Activated T-cell treated with anti-CD3 and anti-CD28 coated beads for 48 hours (primary cell): ENCODE data around the gene RBM19.

Experiments used
- DNase-seq: peaks from one replicate; pipeline ENCODE4 v3.0.0-alpha.2; 2020; ENCODE audit warnings: low read depth

RBM19 gene

DNA sequence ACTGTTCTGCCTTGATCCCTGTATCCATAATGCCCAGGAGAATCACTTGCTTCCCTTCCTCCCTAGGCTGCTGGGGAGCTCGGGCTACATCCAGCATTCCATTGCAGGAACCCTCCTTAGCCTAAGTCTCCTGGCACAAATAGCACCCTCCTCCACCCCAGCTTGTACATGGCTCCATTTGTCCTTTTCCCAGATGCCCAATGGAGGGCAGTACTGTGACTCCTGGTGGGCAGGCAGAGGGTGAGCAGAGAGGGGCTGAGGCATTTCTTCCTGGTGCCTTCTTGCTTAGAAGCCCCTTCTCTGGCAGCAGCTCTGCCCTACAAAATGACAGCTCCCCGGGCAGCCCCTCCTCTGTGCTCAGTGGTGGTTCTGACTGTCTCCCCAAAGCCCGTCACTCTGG lies 86.5 kb downstream of the RBM19 start:
- no peak for DNase-seq

DNA sequence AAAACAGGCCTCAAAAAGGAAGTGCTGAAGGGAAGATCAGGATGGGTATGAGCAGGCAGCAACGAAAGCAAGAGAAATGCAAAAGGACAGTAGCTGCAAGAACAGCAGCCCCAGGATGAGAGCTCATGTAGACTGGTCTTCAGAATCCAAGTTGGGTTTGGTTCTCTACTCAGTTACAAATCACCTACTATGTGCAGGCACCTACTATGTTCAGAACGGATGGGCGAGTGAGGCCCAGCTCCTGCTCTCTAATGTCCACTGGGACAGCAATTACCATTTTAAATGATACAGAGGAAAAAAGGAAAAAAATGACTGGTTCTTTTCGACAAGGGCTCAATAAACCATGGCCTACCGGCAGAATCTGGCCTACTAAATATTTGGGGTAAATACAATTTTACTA lies 88.5 kb downstream of the RBM19 start:
- DNase-seq: no peak

DNA sequence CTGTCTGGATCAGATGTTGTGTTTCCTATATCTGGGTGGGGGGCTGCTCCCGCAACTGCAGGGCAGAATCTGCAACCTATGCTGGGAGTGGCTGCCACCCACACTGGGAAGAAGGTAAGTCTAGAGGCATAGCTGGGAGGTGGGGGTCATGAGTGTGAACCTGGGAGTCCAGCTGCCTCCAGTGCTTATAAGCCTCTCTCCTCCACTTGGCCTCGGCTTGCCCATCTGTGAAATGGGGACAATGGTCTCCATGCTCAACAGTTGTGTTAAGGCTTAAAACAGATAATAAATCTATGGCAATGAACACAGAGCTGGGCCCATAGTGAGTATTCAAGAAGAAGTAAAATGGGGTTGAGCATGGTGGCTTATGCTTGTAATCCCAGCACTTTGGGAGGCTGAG lies 90.0 kb downstream of the RBM19 start:
- no peak for DNase-seq

DNA sequence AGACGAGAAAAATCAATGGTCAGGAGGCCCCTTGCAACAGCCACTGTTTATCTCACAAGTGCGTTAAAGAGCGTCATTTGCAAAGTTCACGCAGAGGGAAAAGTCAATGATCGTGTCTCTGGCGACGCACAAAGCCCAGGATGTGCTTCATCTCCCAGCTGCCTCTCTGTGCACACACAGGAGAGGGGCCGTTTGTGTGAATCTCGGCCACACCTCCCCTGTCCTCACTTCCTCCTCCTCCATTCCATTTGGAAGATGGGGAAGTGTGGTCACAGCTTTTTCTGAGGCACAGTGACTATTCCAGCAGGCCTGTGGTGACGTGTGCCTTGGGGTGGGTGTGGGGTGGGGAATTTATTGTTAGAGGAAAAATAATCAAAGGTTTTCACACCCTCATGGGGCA lies 90.4 kb downstream of the RBM19 start:
- DNase-seq: no peak

DNA sequence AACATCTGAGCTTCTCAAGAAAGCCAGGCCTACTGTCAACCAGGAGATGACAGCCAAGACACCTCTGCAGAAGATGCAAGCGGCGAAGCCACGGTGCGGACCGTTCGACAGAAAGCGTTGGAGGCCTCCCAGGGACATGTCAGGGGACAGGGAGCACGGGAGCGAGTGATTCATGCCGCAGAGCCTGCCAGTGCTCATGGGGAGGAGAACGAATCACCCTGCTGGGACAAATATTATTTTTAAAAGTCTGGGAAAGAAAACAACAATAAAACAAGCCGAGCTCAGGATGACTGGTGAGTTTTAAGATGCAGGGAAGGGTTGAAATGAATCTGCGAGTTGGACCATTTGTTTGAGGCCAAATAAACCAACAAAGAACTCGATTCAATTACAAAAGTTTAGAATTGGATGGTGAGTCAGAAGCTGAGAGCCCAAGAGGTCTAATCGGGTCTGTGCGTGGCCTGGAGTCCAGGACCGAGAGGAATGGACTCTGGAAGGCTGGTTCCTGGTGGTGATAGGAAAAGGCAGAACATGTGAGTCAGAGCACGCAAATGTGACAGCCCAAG lies 91.0 kb downstream of the RBM19 start:
- DNase-seq: no peak

DNA sequence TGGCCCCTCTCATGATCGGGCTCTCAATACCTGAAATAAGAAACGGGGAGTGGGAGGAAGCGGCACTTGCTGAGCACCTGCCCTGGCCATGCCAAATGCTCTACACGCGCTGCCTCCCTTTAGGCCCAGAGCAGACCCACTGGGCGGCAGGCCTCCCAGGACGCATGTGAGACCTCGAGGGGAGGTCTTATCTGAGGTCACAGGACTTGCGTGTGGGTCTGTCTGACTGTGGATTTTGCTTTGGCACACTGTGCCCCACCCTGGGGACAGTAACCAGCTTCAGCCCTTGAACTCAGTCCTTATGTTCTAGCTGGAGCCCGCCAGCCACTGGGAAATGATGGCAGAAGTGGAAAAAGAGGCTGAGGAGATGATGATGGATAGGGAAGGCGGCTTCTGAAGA lies 91.8 kb downstream of the RBM19 start:
- DNase-seq: no peak

DNA sequence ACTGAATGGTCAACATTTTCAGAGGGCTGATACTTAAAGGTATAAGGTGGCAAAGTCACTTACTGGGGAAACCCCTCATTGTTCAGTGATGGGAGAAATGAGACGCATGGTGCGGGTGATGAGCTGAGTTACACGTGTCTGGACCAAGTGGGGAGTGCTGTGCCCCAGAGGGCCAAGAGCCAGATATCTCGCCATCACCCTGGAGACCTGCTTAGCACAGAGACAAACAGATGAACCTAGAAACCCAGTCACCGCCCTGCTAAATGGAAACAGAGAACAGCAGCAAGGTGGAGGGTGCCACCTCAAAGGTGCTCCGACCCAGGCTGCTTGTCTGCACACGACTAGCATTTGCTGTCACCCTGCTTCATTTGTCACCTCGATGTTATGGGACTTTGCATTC lies 92.4 kb downstream of the RBM19 start:
- no peak for DNase-seq

DNA sequence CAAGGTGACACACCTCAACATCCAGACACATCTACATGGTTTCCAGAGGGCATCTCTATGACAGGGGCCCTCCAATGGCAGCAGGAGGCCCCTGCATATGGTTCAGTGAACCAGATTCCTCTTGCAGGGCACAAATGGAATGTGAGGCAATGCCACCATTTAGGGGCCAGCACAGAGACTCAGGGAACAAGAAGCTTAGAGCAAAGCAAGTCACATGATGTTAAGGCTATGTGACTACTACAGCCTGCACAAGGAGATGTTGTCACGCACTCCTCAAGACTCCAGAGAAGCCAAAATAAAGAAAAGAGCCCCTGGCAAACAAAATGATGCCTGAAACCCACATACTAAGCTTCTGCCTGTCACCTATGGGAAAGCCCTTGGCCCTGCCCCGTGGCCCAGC lies 95.2 kb downstream of the RBM19 start:
- no peak for DNase-seq

DNA sequence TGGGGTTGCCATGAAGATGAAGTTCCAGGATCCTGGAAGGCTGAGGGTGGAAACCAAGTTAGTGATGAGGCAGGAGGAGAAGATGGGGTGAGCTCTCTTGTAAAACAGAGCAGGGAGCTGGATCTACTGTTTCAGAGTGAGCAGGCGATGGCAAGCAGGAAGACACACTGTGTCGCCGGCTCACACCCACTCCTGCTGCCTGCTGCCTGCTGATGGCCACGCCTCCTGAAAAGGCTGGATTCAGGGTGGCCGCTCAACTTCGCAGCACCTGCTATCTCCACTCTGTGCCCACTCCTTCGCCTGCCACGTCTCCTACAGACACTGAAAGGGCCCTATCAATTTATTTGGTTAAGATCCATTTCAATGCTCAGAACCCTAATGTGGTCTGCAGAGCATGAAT lies 96.1 kb downstream of the RBM19 start:
- no peak for DNase-seq

DNA sequence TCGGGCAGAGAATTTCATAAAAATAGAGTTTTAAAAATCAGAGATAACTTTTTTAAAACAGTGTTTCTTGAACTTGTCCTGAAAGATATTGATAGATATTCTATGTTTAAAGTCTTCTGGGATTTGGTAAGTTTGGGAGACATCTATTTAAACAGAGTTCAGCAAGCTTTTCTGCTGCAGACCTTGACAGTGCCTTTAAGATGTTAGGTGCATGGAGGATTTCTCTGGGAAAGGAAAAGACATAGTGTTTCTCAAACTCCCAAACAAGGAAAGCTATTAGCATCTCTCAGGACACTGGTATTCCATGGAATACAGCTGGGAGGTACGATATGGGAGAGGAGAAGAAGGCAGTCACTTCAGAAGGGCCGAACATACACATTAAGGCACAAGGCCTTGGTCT lies 97.8 kb downstream of the RBM19 start:
- no peak for DNase-seq

DNA sequence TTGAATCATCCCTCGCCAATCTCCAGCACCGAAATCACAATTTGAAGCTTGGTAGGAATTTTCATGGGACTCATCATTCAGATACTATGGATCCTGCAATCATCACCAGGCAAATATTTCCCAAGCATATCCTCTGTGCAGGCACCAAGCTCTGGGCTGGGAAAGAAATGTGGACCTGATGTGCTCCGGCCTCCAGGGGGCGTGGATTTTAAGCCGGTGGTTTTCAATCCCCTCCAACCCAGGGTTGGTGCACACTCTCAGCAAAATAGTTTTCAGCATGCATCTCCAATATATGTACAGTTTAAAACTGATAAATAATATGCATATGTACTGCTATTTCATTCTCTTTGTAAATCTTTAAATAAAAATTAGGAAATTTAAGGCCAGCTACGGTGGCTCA lies 98.9 kb downstream of the RBM19 start:
- no peak for DNase-seq

DNA sequence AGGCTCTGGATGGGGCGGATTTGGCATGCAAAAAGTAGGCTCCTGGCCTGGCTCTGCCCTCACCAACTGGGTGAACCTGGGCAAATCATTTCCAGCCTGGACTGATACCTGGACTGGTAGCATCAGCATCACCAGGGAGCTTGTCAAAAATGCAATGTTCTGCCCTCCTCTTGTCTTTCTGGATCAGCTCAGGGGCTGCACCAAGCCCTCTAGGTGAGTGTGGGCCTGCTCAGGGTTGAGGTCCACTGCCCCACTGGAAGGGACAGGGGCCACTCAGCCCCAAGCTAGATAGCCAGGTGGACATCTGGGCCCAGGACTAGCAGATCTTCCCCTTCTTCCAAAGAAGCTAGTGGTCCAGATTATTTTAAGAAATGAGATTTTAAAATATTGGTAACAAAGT lies 99.6 kb downstream of the RBM19 start:
- DNase-seq: no peak

DNA sequence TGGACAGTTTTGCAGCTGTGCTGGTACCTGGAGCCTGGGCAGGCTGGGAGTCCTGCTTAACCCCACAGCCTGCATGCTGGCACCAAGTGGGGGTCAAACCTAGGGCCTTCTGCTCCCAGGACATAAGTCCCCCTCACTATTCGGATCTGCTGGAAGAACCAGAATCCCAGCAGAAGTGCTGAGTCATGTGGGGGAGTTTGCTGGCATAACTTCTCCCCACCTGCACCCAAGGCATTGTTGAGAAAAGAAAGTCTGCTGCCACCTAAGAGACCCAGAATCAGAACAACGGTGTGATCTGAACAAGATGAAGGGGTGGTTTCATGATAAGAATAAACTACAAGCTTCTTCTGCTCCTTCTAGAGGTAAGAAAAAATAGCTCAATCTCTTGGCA lies 102.7 kb downstream of the RBM19 start:
- no peak for DNase-seq

DNA sequence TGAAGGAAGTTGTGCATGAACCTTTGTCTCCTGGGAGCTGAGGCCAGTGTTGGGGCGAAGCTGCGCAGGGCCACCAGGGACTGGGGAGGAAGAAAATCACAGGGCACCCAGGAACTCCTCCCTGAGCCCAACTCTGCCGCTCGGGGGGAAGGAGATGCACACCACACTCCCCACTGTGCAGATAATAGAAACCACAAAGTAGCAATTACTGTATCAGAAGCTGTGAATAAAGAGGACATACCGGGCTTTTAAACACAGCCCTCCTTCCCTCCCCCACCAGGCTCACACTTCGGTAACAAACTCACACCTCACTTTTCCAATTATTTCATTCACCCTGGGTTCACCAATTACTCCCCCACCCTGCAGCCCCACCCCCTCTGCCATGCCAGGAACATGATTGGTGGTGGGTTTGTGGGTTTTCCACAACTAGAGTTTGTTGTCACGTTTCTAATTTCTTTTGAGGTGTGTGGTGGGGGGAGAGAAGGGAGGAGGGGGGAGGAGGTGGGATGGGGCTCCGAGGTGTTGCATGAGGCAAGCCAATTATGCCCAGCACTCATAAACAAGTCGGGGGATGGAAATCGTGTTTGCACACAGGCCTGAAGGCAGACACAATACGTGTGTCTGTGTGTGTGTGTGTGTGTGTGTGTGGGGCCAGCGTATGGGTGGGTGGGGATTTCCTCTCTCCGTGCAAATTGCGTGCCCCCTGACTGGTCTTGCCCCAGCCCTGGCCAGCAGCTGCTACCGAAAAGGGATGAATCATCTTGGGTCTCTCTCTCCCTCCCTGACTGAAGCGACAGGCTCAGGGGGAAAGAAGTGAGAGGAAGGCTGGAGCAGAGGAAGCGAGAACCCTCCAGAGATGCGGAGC lies 103.3 kb downstream of the RBM19 start:
- DNase-seq: peak; percentile 12

DNA sequence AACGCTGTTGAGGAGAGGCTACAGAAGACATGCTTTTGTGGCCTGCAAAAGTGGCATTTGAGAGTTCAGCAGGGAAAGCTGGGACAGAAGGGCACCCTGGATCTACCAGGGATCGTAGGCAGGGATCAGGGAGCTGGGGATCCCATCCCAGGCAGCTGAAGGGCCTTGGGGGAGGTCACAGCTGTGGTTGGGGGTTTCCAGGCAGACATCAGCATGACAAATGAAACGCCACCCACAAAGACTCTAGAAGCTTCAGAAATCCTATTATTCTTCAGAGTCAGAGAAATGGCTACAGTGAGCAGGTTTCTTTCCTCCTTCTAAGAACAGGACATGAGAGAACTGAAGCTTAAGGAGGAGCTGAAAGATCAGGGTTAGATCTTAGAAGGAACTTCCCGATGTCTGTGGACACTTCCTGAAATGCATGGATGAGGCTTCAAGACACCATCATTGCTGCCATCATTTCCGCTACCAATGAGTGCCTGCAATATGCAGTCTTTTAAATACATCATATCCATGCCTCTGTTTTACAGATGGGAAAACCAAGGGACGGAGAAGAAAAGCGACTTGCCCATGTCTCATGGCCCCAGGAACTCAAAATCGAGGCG lies 104.3 kb downstream of the RBM19 start:
- no peak for DNase-seq

DNA sequence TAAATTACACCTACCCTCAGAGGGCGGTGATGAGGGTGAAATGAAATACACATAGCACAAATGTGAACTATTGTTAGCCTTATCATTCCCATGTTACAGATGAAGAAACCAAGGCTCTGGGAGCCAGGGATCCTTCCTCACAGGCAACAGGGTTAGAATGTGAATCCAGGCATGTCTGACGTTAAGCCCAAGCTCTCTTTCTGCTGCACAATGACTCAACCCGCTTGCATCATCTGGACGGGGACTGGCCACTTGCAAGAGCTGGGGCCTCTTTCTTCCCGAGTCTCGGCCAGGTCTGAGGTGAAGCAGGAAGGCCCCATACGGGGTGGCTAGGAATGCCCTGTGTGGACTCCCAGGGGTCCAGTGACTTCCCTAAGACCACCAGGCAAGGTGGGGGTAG lies 105.2 kb downstream of the RBM19 start:
- DNase-seq: no peak

DNA sequence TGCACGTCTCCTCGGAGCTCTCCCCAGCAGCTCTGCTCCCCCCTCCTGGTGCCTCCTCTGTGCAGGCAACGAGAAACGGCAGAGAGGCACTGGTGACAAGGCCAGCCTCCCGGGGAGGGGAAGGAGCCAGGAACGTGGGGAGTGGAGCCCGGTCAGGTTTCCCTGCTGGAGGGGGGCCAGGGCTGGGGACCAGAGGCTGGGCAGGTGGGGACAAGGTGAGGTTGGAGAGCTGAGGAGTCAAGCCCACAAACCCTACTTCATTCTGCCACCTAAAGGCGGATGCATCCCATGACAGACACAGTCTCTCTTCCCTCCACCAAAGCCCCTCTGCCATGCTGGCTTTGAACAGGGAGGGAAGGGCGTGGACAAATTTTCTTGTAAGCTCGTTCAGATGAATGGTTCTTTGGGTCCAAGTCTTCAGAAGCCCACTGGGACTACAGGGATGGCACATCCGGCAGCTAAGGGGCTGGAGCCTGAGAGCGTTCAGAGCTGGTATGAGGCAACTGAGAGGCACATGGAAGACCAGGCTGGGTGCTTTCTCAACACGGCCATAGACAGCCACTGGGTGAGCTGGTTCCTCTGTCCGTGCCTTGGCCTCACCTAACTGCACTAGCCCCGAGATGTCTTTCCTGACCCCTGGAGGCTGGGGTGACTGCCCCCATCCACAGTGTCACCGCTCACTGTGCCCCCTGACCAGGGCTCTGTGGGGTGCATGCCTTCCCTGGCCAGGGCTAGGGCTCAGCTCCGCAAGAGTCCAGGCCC lies 105.9 kb downstream of the RBM19 start:
- DNase-seq: no peak

DNA sequence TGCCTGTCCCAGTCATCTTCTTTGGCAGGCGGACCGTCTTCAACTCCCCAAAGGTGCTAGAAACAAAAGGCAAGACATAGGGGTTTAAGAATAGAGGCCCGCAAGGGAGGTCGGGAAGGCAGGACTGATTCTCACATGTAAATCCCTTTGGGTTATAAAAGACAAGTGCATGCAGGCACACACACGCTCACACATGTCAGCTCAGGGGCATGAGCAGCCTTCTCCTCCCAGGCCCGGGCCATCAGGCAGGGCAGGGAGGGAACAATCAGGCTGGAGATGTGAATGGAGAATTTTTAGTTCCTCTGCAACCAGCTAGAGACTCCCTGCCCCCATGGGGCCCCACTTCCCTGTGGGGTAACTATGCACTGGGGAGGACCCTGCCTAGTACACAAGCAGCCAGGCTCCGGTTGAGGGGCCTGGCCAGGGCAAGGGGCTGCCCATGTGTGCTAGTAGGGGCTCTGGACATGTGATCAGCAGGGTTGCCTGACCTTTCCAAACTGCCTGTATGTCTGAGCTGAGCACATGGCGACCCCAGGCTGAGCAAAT lies 107.2 kb downstream of the RBM19 start:
- no peak for DNase-seq

DNA sequence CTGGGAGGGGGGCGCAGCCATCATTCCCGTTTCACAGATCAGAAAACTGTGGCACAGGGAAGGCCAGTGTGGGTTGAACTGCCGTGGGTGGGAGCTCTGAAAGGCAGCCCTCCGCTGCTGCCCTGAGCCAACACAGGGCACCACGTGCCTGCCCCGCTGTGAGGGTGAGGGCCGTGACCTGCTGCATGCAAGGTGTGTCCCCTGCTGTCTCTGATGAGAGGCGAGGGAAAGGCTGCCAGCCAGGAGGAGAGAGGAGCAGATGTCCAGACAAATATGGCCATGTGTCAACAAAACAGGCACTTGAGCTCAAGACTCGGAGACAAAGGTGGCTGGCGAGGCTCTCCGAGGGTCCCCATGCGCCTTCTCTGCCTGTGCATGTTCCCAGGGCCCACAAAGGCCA lies 108.8 kb downstream of the RBM19 start:
- no peak for DNase-seq

DNA sequence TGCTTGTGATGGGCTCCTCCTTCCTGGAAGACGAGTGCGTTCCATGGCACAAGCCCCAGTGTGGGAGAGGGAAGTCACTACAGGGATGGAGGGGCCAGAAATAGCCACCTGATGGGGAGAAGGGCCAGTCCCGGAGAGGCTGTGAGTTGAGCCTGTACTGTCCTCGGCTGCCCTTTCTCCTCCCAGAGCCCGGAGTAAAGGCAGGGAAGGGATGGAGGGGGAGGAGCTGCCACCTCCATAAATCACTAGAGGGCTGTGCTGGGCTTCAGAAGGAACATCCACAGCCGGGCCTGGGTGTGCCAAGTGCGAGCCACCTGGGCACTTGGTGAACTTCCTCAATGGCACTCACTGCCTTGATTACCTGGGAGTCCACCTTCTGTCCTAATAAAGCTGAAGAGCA lies 110.1 kb downstream of the RBM19 start:
- DNase-seq: no peak

DNA sequence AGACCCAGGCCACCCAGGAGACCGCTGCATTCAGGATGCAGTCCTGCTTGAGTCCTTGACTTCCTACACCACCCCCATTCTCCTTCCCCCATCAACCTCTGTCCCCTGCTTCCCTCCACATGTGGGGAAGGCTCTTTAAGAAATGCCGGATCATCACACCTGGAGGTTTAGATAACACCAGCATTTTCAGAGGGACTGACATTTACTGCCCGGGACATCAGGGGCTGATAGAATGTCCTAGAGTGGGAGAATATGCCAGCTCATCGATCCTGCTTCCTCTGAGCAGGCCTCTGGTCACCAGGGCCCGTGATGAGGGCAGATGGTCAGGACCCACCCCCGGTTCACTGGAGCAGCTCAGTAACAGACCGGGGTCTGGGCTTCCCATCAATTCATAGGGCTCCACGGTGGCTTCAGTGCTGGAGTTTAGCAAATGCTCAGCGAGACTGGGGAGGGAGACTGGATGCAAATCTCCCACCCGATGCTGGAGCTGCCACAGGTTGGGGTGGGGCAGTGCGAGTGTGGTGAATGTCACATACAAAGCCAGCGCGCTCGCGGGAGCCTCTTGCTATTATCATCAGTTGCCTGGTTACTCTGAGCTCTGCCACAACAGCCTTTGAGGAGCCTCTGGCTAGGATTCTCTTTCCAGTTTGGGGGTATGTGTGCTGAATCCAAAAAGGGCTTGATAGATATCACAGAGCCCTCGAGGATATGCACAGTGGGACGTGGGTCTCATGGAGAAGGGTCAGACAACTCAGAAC lies 111.6 kb downstream of the RBM19 start:
- no peak for DNase-seq

DNA sequence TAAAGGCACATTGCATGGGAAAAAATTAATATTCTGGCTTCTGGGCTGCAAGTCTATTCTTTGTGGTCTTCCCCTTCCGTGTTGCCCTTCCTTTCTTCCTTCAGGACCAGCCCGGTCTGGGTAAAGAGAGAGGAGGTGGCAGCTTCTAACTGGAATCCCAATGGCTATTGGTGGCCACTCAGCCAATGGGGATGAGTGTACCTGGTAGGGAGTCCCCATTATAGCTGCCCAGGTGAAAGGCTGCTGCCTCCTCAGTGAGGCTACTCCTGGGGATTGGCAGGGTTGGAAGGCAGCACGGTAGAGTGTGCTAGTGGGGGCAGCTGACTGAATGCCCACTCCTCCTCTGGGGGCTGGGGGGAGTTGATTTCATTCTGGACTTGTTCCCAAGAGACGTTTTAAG lies 112.6 kb downstream of the RBM19 start:
- DNase-seq: no peak
